CD14-positive monocyte (primary cell): ENCODE measurements around the gene RFNG. TPM values are rescaled to one million over a fixed set of nuclear protein-coding genes. Genes with fewer than 3 reads are reported as not detected.

ENCODE experiments used
- DNase-seq, 3 donors: peaks; one replicate each; pipeline ENCODE4 v3.0.0-alpha.2; 2011 to 2022
- H2AFZ ChIP-seq: 2 replicates; pipeline ENCODE4 v1.6.0; 2012; ENCODE audit warnings: mild to moderate bottlenecking, low read depth, low read length, inconsistent platforms; ENCODE audit not compliant: insufficient read depth, poor library complexity, severe bottlenecking
- H3K27ac ChIP-seq, 2 donors: 1 replicate in 1 of 2; 2 replicates in 1 of 2; pipeline ENCODE4 v1.5.1; 2012 to 2013; ENCODE audit warnings: low read length in 2 of 2, control low read depth in 1 of 2, inconsistent platforms in 1 of 2, low read depth in 1 of 2, mild to moderate bottlenecking in 1 of 2
- H3K27me3 ChIP-seq, 2 donors: one replicate each; pipeline versions ENCODE4 v1.6.0 to v1.6.1; 2011 to 2013; ENCODE audit warnings: low read length in 2 of 2; ENCODE audit not compliant: control insufficient read depth in 2 of 2, insufficient read depth in 2 of 2
- H3K36me3 ChIP-seq, 2 donors: replicated peaks in 1 of 2; 1 replicate in 1 of 2; 2 replicates in 1 of 2; pipeline versions ENCODE4 v1.5.1 to v1.6.1; 2012 to 2013; ENCODE audit warnings: low read length in 2 of 2, control low read depth in 1 of 2, inconsistent platforms in 1 of 2, mild to moderate bottlenecking in 1 of 2; ENCODE audit not compliant: insufficient read depth in 2 of 2, control insufficient read depth in 1 of 2
- H3K4me1 ChIP-seq, 2 donors: 1 replicate in 1 of 2; 2 replicates in 1 of 2; pipeline versions ENCODE4 v1.5.1 to v1.6.1; 2012 to 2013; ENCODE audit warnings: low read length in 2 of 2, control low read depth in 1 of 2, inconsistent platforms in 1 of 2, mild to moderate bottlenecking in 1 of 2, moderate library complexity in 1 of 2; ENCODE audit not compliant: insufficient read depth in 2 of 2, control insufficient read depth in 1 of 2
- H3K4me2 ChIP-seq: replicated peaks from 2 replicates; pipeline ENCODE3; 2012; ENCODE audit warnings: low read length, moderate library complexity, mild to moderate bottlenecking; ENCODE audit not compliant: poor library complexity, severe bottlenecking; ENCODE audit errors: extremely low read depth
- H3K4me3 ChIP-seq, 3 experiments: fragments of 200-600 bp in 1 of 3; sonication (generic) in 1 of 3; replicated peaks in 1 of 3; 1 replicate in 2 of 3; 2 replicates in 1 of 3; pipeline ENCODE4 v1.5.1; 2011 to 2013; ENCODE audit warnings: low read length in 3 of 3, mild to moderate bottlenecking in 3 of 3, control low read depth in 2 of 3, low read depth in 2 of 3, inconsistent platforms in 1 of 3, moderate library complexity in 1 of 3
- H3K79me2 ChIP-seq: 2 replicates; pipeline ENCODE4 v1.6.0; 2012; ENCODE audit warnings: mild to moderate bottlenecking, control low read depth, inconsistent platforms, low read length, moderate library complexity; ENCODE audit not compliant: insufficient read depth
- H3K9ac ChIP-seq: 2 replicates; pipeline ENCODE4 v1.6.0; 2017; ENCODE audit warnings: low read length, mild to moderate bottlenecking; ENCODE audit not compliant: insufficient read depth, poor library complexity, severe bottlenecking
- H3K9me3 ChIP-seq, 2 donors: replicated peaks in 1 of 2; 1 replicate in 1 of 2; 2 replicates in 1 of 2; pipeline versions ENCODE4 v1.5.1 to v1.6.1; 2012 to 2013; ENCODE audit warnings: low read length in 2 of 2, control low read depth in 1 of 2; ENCODE audit not compliant: control insufficient read depth in 1 of 2, insufficient read depth in 1 of 2
- H4K20me1 ChIP-seq: 2 replicates; pipeline ENCODE4 v1.6.0; 2012; ENCODE audit warnings: mild to moderate bottlenecking, low read length, control low read depth, moderate library complexity; ENCODE audit not compliant: insufficient read depth
- H3K27ac Mint-ChIP-seq, 7 donors: one replicate each; pipeline ENCODE4 v1.8.0; 2020; ENCODE audit warnings: mild to moderate bottlenecking in 7 of 7, mixed read lengths in 7 of 7, moderate library complexity in 6 of 7, inconsistent platforms in 2 of 7
- H3K27me3 Mint-ChIP-seq, 3 donors: one replicate each; pipeline ENCODE4 v1.8.0; 2021 to 2022; ENCODE audit warnings: low read depth in 3 of 3, mild to moderate bottlenecking in 3 of 3, mixed read lengths in 3 of 3, moderate library complexity in 3 of 3, inconsistent platforms in 1 of 3
- H3K36me3 Mint-ChIP-seq, 2 donors: one replicate each; pipeline ENCODE4 v1.8.0; 2020; ENCODE audit warnings: mixed read lengths in 2 of 2, inconsistent platforms in 1 of 2, mild to moderate bottlenecking in 1 of 2
- H3K4me1 Mint-ChIP-seq: one replicate; pipeline ENCODE4 v1.8.0; 2020; ENCODE audit warnings: mild to moderate bottlenecking, mixed read lengths
- H3K4me3 Mint-ChIP-seq, 2 donors: one replicate each; pipeline ENCODE4 v1.8.0; 2020; ENCODE audit warnings: mild to moderate bottlenecking in 2 of 2, mixed read lengths in 2 of 2, moderate library complexity in 1 of 2
- H3K9me3 Mint-ChIP-seq, 7 donors: one replicate each; pipeline ENCODE4 v1.8.0; 2020 to 2022; ENCODE audit warnings: mixed read lengths in 7 of 7, mild to moderate bottlenecking in 6 of 7, moderate library complexity in 6 of 7, inconsistent platforms in 2 of 7
- CTCF ChIP-seq: fragments of 200-600 bp; IDR thresholded peaks from one replicate; pipeline ENCODE4 v1.8.0; 2022; ENCODE audit warnings: antibody characterized with exemption, mild to moderate bottlenecking
- WGBS: methylation state at CpG from one replicate; pipeline ENCODE4 v1.1.5; 2013; ENCODE audit warnings: missing lambda C conversion rate; ENCODE audit not compliant: insufficient coverage; 5-methylcytosine and 5-hydroxymethylcytosine counted together
- intact Hi-C, 2 donors: fragments of 100-400 bp; cut with micrococcal nuclease; formaldehyde crosslinking; loops; one replicate each; pipeline versions ENCODE4 v1.15.0 to v1.15.1; 2023
- polyA plus RNA-seq, 3 donors: library from polyadenylated mRNA; depleted of rRNA in 1 of 3; unstranded in 2 of 3; stranded (reverse) in 1 of 3; fragments of 300-500 nt in 2 of 3; fragments of >200 nt in 1 of 3; fragmentation: Illumina TruSeq in 2 of 3; gene quantifications; 1 replicate in 2 of 3; 2 replicates in 1 of 3; pipeline ENCODE4 v1.2.3, GENCODE V29; 2012 to 2021

The RFNG gene
- polyA plus RNA-seq, 3 donors = 1.5 to 32.4 (median 4.1) TPM

GRCh38 chr17:82063424-82064415, 12.1 kb upstream of the RFNG start:
- peaks cover 22% of the 10 kb centered on the region for H3K4me1 Mint-ChIP-seq
- Histone ChIP-seq H3K27ac (no peak overlapping the region), H4K20me1 (peaks cover 12% of the 10 kb centered on the region), H3K79me2 (peaks cover 18% of the 10 kb centered on the region), H3K4me1 (peaks cover 20 to 29% of the 10 kb centered on the region in 2 donors), H3K36me3 (peaks cover 50% of the 10 kb centered on the region in 2 donors), H3K4me3 (no peak overlapping the region), H3K9me3 (no peaks in the 10 kb centered on the region), H3K4me2 (no peak overlapping the region), H3K27me3 (no peaks in the 10 kb centered on the region), H3K9ac (no peak overlapping the region), H2AFZ (no peak overlapping the region)
- no peak overlapping the region for H3K27ac Mint-ChIP-seq
- peaks cover 0 to 2% (median 0%) of the 10 kb centered on the region in 7 donors for H3K9me3 Mint-ChIP-seq
- intact Hi-C loops = no loop called here
- no peak overlapping the region for H3K4me3 Mint-ChIP-seq
- H3K27me3 Mint-ChIP-seq = no peaks in the 10 kb centered on the region
- TF ChIP-seq CTCF = no peak
- WGBS = 95% methylated on average over 18 of the region's 20 CpGs
- H3K36me3 Mint-ChIP-seq = peaks cover 15 to 30% of the 10 kb centered on the region in 2 donors
- no peak for DNase-seq

- H3K27ac Mint-ChIP-seq = no peak overlapping the region
- H4K20me1 ChIP-seq = peaks cover 12% of the 10 kb centered on the region
- no peak overlapping the region for H3K4me2 ChIP-seq
- intact Hi-C loops = no loop called here
- H3K27me3 Mint-ChIP-seq = no peaks in the 10 kb centered on the region
- H3K27me3 ChIP-seq = no peaks in the 10 kb centered on the region
- peaks cover 20 to 29% of the 10 kb centered on the region in 2 donors for H3K4me1 ChIP-seq
- no peak overlapping the region for H2AFZ ChIP-seq
- H3K79me2 ChIP-seq = peaks cover 18% of the 10 kb centered on the region
- H3K9ac ChIP-seq = no peak overlapping the region
- H3K4me3 Mint-ChIP-seq = no peak overlapping the region
- no peak for DNase-seq
- TF ChIP-seq CTCF = no peak
- H3K4me1 Mint-ChIP-seq = peaks cover 22% of the 10 kb centered on the region
- peaks cover 19 to 38% of the 10 kb centered on the region in 2 donors for H3K36me3 Mint-ChIP-seq
- peaks cover 0 to 2% (median 0%) of the 10 kb centered on the region in 7 donors for H3K9me3 Mint-ChIP-seq
- no peak overlapping the region for H3K27ac ChIP-seq
- peaks cover 57% of the 10 kb centered on the region in 2 donors for H3K36me3 ChIP-seq
- WGBS = 98% methylated on average over 9 of the region's 9 CpGs
- H3K9me3 ChIP-seq = no peaks in the 10 kb centered on the region
- H3K4me3 ChIP-seq = no peak overlapping the region
These were observed 11.4 kb upstream of the RFNG start for GRCh38 chr17:82062984-82063368.
